GM12878 (cell line): ENCODE results near the gene SUPT3H. TPM values are rescaled to one million over a fixed set of nuclear protein-coding genes. Genes with fewer than 3 reads are reported as not detected.

ENCODE experiments used
- ATAC-seq: fragments of 200-7000 bp; cut with Tn5 transposase; 3 replicates; pipeline ENCODE4 v1.9.1; 2020; ENCODE audit warnings: mild to moderate bottlenecking, moderate library complexity
- BruUV-seq: library from RNA; stranded (reverse); fragments of 400-500 nt; replicated peaks from 2 replicates; lab custom pipeline; 2021; lab: Mats Ljungman, UMichigan
- CTCF ChIA-PET: fragments of 300-600 bp; sonication (Branson Sonifier 250); formaldehyde crosslinking; extraction: SDS; loops from one replicate; lab custom pipeline; 2021; ENCODE audit warnings: inconsistent platforms; lab: Yijun Ruan, JAX
- POLR2A ChIA-PET: fragments of 350-600 bp; formaldehyde crosslinking; extraction: SDS; loops from one replicate; lab custom pipeline; 2021; ENCODE audit warnings: inconsistent platforms; lab: Charles Lee
- RAD21 ChIA-PET: fragments of 300-600 bp; sonication (Branson Sonifier 250); formaldehyde crosslinking; loops from one replicate; lab custom pipeline; 2023; ENCODE audit warnings: antibody characterized with exemption; ENCODE audit not compliant: unreplicated experiment; lab: Charles Lee
- SMC1A ChIA-PET: fragments of 300-600 bp; sonication (Branson Sonifier 250); formaldehyde crosslinking; loops from one replicate; lab custom pipeline; 2023; ENCODE audit not compliant: unreplicated experiment, uncharacterized antibody; lab: Charles Lee
- DNase-seq: peaks from one replicate; pipeline ENCODE4 v3.0.0-alpha.2; 2011; ENCODE audit warnings: low read depth, low spot score
- FAIRE-seq: peaks from 3 replicates; lab custom pipeline; 2011; peaks lifted over from hg19 to GRCh38; lab: Jason Lieb, UNC
- H2AFZ ChIP-seq: 2 replicates; pipeline ENCODE4 v1.6.0; 2011; ENCODE audit warnings: low read depth, low read length, control low read depth; ENCODE audit not compliant: control insufficient read depth
- H3K27ac ChIP-seq: 2 replicates; pipeline ENCODE4 v1.5.1; 2011; ENCODE audit warnings: control low read depth; ENCODE audit not compliant: control insufficient read depth, insufficient read depth
- H3K27me3 ChIP-seq, 2 experiments: replicated peaks in 1 of 2; 2 replicates each; pipeline versions ENCODE4 v1.6.0 to v1.6.1; 2011; ENCODE audit warnings: low read length in 1 of 2; ENCODE audit not compliant: control insufficient read depth in 2 of 2, insufficient read depth in 2 of 2
- H3K36me3 ChIP-seq, 2 experiments: 2 replicates each; pipeline ENCODE4 v1.5.1; 2011; ENCODE audit warnings: low read length in 1 of 2; ENCODE audit not compliant: control insufficient read depth in 2 of 2, insufficient read depth in 2 of 2
- H3K4me1 ChIP-seq: 2 replicates; pipeline ENCODE4 v1.6.1; 2011; ENCODE audit warnings: mild to moderate bottlenecking, low read length, moderate library complexity, mixed read lengths; ENCODE audit not compliant: control insufficient read depth, insufficient read depth
- H3K4me2 ChIP-seq: 2 replicates; pipeline ENCODE4 v1.6.0; 2011; ENCODE audit warnings: control low read depth; ENCODE audit not compliant: control insufficient read depth, insufficient read depth
- H3K4me3 ChIP-seq: fragments of 200-600 bp; sonication (generic); 2 replicates; pipeline ENCODE4 v1.5.1; 2016
- H3K79me2 ChIP-seq: 2 replicates; pipeline ENCODE4 v1.6.0; 2011; ENCODE audit warnings: low read length; ENCODE audit not compliant: control insufficient read depth, insufficient read depth
- H3K9ac ChIP-seq: 2 replicates; pipeline ENCODE4 v1.8.0; 2011; ENCODE audit warnings: low read length, control low read depth, mixed read lengths; ENCODE audit not compliant: control insufficient read depth, insufficient read depth
- H3K9me3 ChIP-seq: replicated peaks from 3 replicates; pipeline ENCODE4 v1.5.1; 2011; ENCODE audit warnings: mild to moderate bottlenecking, low read length; ENCODE audit not compliant: control insufficient read depth, insufficient read depth
- H4K20me1 ChIP-seq: 2 replicates; pipeline ENCODE4 v1.6.0; 2011; ENCODE audit not compliant: control insufficient read depth, insufficient read depth
- BRCA1 ChIP-seq: IDR thresholded peaks from 2 replicates; pipeline ENCODE4 v1.6.1; 2011; ENCODE audit warnings: low read depth, low read length, improper control_type of control experiment
- MEF2B ChIP-seq: fragments of 450-650 bp; IDR thresholded peaks from 2 replicates; pipeline ENCODE4 v1.6.1; 2018; ENCODE audit warnings: mild to moderate bottlenecking, moderate library complexity; ENCODE audit not compliant: partially characterized antibody, poor library complexity, severe bottlenecking
- NFYB ChIP-seq: IDR thresholded peaks from 2 replicates; pipeline ENCODE4 v1.6.1; 2011; ENCODE audit warnings: low read depth, mild to moderate bottlenecking, low read length, improper control_type of control experiment, moderate library complexity; ENCODE audit not compliant: insufficient read depth
- NRF1 ChIP-seq: conservative IDR thresholded peaks from 2 replicates; pipeline ENCODE4 v1.6.1; 2011; ENCODE audit warnings: mild to moderate bottlenecking, low read depth, low read length, improper control_type of control experiment
- POU2F2 ChIP-seq: IDR thresholded peaks from 3 replicates; pipeline ENCODE4 v1.6.1; 2011; ENCODE audit warnings: low read depth, mild to moderate bottlenecking, low read length, borderline replicate concordance
- SKIL ChIP-seq: fragments of 450-650 bp; IDR thresholded peaks from 2 replicates; pipeline ENCODE4 v1.6.1; 2017; ENCODE audit warnings: mild to moderate bottlenecking, low read depth, inconsistent platforms; ENCODE audit not compliant: poor library complexity, severe bottlenecking
- SMAD5 ChIP-seq: IDR thresholded peaks from 2 replicates; pipeline ENCODE4 v1.6.1; 2016; ENCODE audit warnings: antibody characterized with exemption, low read depth
- ZNF217 ChIP-seq: fragments of 450-650 bp; IDR thresholded peaks from 2 replicates; pipeline ENCODE4 v1.6.1; 2017; ENCODE audit warnings: antibody characterized with exemption, mild to moderate bottlenecking
- ZNF384 ChIP-seq: IDR thresholded peaks from 2 replicates; pipeline ENCODE4 v1.6.1; 2012; ENCODE audit warnings: low read depth, mild to moderate bottlenecking, low read length, improper control_type of control experiment, borderline replicate concordance
- WGBS: methylation state at CpG from one replicate; pipeline ENCODE4 v1.1.6; 2016; ENCODE audit warnings: low lambda C conversion rate; ENCODE audit not compliant: insufficient replicate concordance, insufficient coverage; ENCODE audit errors: missing lambda C conversion rate; 5-methylcytosine and 5-hydroxymethylcytosine counted together
- in situ Hi-C: fragments of 300-500 bp; cut with MboI; formaldehyde crosslinking; loops from 9 replicates; pipeline ENCODE4 v1.14.3; 2018; ENCODE audit warnings: mixed read lengths
- intact Hi-C: fragments of 100-400 bp; cut with micrococcal nuclease; formaldehyde crosslinking; loops from one replicate; pipeline ENCODE4 v1.14.2; 2022; ENCODE audit not compliant: unreplicated experiment
- polyA plus RNA-seq, 11 experiments: library from polyadenylated mRNA; depleted of rRNA in 4 of 11; unstranded in 6 of 11; stranded (reverse) in 5 of 11; fragments of >200 nt; fragmentation: Nextera tagmentation in 4 of 11; fragmentation: Illumina TruSeq in 1 of 11; extraction: Ambion mirVana in 4 of 11; extraction: Trizol in 1 of 11; gene quantifications; 1 replicate in 1 of 11; 2 replicates in 10 of 11; pipeline versions ENCODE4 v1.2.1 to v1.2.3, GENCODE V29; 2011 to 2016; ENCODE audit warnings: inconsistent platforms in 2 of 11, missing spikeins in 2 of 11, low read depth in 1 of 11
- total RNA-seq, 4 experiments: library from RNA; depleted of rRNA in 3 of 4; stranded (reverse); fragments of >200 nt in 3 of 4; fragmentation: Illumina TruSeq in 1 of 4; extraction: Trizol in 1 of 4; gene quantifications; 2 replicates each; pipeline versions ENCODE4 v1.2.1 to v1.2.3, GENCODE V29; 2013 to 2021
- TF ChIP-seq, protein P1 (sequence below): fragments of 450-650 bp; IDR thresholded peaks from 2 replicates; pipeline ENCODE4 v1.6.1; 2016; ENCODE audit warnings: mild to moderate bottlenecking, moderate library complexity, borderline replicate concordance

SUPT3H gene
- total and polyA plus RNA-seq, 10 of the 15 experiments (the other 5 are each of a cell fraction or from before 2014, with no cell fraction given), result 0.51 to 3.7 (median 2.0) TPM

- no TSS peak for BruUV-seq
- no peaks in the 10 kb centered on the region for H3K4me1 ChIP-seq
- intact Hi-C loops, result no loop called here
- H3K27me3 ChIP-seq, result no peaks in the 10 kb centered on the region
- H2AFZ ChIP-seq, result no peak overlapping the region
- no peak overlapping the region for H3K9ac ChIP-seq
- in situ Hi-C loops, result no loop called here
- TF ChIP-seq BRCA1 (no peak), NFYB (no peak), SMAD5 (no peak), POU2F2 (no peak)
- H3K4me3 ChIP-seq, result no peak overlapping the region
- no peaks in the 10 kb centered on the region for H3K9me3 ChIP-seq
- ChIA-PET RAD21 (no interaction called here), CTCF (no interaction called here), SMC1A (no interaction called here), POLR2A (no interaction called here)
- H3K36me3 ChIP-seq, result no peaks in the 10 kb centered on the region
- ATAC-seq, result no peak
- H3K79me2 ChIP-seq, result no peaks in the 10 kb centered on the region
- FAIRE-seq, result no peak
- H4K20me1 ChIP-seq, result no peaks in the 10 kb centered on the region
- DNase-seq, result no peak
- H3K4me2 ChIP-seq, result no peak overlapping the region
- WGBS, result 92% methylated on average over 2 of the region's 2 CpGs
- H3K27ac ChIP-seq, result no peak overlapping the region
Measured at GRCh38 chr6:45187836-45188235, 189.9 kb downstream of the SUPT3H start.

DNA sequence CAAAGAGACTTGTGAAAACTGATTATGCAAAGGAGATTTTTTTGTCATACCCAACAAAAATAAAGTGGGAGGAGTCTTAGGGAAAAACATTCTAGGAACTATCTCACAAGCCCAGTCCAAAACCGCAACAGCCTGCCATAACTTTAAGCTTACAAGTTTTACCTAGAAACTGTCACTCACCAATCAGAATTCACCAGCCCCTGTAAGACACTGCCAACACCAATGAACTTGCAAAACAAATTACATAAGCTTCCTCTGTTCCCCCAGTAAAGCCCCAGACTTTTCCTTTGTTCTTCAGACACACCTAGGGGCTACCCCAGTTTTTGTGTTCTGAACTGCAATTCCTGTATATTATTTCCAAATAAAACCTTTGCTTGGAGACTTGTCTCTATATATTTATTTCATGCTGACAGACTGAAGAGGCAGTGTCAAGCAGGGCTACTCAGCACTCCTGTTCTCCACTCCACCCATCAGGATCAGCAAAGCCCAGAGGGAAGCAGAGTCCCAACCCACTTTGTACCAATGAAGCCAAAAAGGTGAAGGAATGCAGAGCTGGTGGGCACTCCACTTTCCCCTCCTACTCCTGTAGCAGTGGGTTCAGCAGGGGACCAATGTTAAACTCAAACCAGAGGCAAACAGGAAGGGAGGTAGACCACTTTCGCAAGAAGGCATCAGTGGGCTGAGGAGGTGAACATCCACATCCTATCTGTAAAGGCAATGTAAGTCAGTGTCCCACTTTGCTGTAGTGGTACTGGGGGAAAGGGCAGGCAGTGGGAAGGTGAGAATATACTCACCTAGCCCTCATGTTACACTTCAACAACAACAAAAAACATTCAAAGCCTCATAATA is 192.1 kb downstream of the SUPT3H start:
- POLR2A ChIA-PET, result interaction anchor here (0.6 kb wide), 1 partner anchor 742 kb away, joined by 6 read pairs; no protein-coding TSS in a partner anchor
- DNase-seq (no peak), ATAC-seq (peak; percentile 27; the same call in 1 of the 3 replicates), FAIRE-seq (no peak)
- Histone ChIP-seq H3K4me3 (no peak overlapping the region), H3K27me3 (no peaks in the 10 kb centered on the region), H3K9me3 (no peaks in the 10 kb centered on the region), H3K79me2 (no peaks in the 10 kb centered on the region), H2AFZ (no peak overlapping the region), H3K4me2 (no peak overlapping the region), H3K4me1 (no peaks in the 10 kb centered on the region), H4K20me1 (no peaks in the 10 kb centered on the region), H3K27ac (no peak overlapping the region), H3K36me3 (no peaks in the 10 kb centered on the region), H3K9ac (no peak overlapping the region)
- SMC1A ChIA-PET, result interaction anchor here (1.2 kb wide), 1 partner anchor 13 kb away, joined by 4 read pairs; no protein-coding TSS in a partner anchor
- in situ Hi-C loops, result no loop called here
- RAD21 ChIA-PET, result no interaction called here
- BruUV-seq, result no TSS peak
- CTCF ChIA-PET, result no interaction called here
- whole genome bisulfite sequencing, result 32% methylated on average over 2 of the region's 2 CpGs
- intact Hi-C loops, result no loop called here
- TF ChIP-seq ZNF217, result no peak
- no peak for TF ChIP-seq ZNF384
- TF ChIP-seq NRF1, result no peak
- no peak for TF ChIP-seq SKIL
- TF ChIP-seq MEF2B, result no peak
- TF ChIP-seq, protein P1, sequence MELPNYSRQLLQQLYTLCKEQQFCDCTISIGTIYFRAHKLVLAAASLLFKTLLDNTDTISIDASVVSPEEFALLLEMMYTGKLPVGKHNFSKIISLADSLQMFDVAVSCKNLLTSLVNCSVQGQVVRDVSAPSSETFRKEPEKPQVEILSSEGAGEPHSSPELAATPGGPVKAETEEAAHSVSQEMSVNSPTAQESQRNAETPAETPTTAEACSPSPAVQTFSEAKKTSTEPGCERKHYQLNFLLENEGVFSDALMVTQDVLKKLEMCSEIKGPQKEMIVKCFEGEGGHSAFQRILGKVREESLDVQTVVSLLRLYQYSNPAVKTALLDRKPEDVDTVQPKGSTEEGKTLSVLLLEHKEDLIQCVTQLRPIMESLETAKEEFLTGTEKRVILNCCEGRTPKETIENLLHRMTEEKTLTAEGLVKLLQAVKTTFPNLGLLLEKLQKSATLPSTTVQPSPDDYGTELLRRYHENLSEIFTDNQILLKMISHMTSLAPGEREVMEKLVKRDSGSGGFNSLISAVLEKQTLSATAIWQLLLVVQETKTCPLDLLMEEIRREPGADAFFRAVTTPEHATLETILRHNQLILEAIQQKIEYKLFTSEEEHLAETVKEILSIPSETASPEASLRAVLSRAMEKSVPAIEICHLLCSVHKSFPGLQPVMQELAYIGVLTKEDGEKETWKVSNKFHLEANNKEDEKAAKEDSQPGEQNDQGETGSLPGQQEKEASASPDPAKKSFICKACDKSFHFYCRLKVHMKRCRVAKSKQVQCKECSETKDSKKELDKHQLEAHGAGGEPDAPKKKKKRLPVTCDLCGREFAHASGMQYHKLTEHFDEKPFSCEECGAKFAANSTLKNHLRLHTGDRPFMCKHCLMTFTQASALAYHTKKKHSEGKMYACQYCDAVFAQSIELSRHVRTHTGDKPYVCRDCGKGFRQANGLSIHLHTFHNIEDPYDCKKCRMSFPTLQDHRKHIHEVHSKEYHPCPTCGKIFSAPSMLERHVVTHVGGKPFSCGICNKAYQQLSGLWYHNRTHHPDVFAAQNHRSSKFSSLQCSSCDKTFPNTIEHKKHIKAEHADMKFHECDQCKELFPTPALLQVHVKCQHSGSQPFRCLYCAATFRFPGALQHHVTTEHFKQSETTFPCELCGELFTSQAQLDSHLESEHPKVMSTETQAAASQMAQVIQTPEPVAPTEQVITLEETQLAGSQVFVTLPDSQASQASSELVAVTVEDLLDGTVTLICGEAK, result no peak
